Epithelial cell of esophagus (primary cell): ENCODE results near the gene BOK.
A peak's percentile ranks its signal among the peaks of the same experiment; 100 is the strongest.

Experiments used
- DNase-seq: peaks from one replicate; pipeline ENCODE4 v3.0.0; 2010; ENCODE audit warnings: low read depth
- H3K4me3 ChIP-seq: 2 replicates; pipeline ENCODE4 v1.5.1; 2011; ENCODE audit warnings: mild to moderate bottlenecking, low read length, control low read depth
- CTCF ChIP-seq: IDR thresholded peaks from 2 replicates; pipeline ENCODE4 v1.5.1; 2011; ENCODE audit warnings: low read depth, mild to moderate bottlenecking, low read length, control low read depth, inconsistent platforms; ENCODE audit not compliant: insufficient read depth; ENCODE audit errors: missing control alignments

The BOK gene

GRCh38 chr2:241598061-241598460, 39.5 kb downstream of the BOK start:
- no peak overlapping the region for H3K4me3 ChIP-seq
- DNase-seq, result no peak
- TF ChIP-seq CTCF, result no peak

- peak; percentile 27 for TF ChIP-seq CTCF
- peak; percentile 31 for DNase-seq
- H3K4me3 ChIP-seq, result no peak overlapping the region
Observed at GRCh38 chr2:241598487-241598886, 39.9 kb downstream of the BOK start.

GRCh38 chr2:241599615-241600014, 41.1 kb downstream of the BOK start:
- no peak for TF ChIP-seq CTCF
- H3K4me3 ChIP-seq, result no peak overlapping the region
- DNase-seq, result no peak

GRCh38 chr2:241601841-241602240, 43.3 kb downstream of the BOK start:
- DNase-seq, result no peak
- no peak overlapping the region for H3K4me3 ChIP-seq
- no peak for TF ChIP-seq CTCF

- no peak for DNase-seq
Observed at GRCh38 chr2:241602720-241603119, 44.2 kb downstream of the BOK start.

GRCh38 chr2:241603686-241604085, 45.1 kb downstream of the BOK start:
- DNase-seq, result no peak
- no peak for TF ChIP-seq CTCF
- no peak overlapping the region for H3K4me3 ChIP-seq

More at GRCh38 chr2:241602720-241603119, 44.2 kb downstream of the BOK start:
- no peak overlapping the region for H3K4me3 ChIP-seq
- TF ChIP-seq CTCF, result no peak

GRCh38 chr2:241606186-241606585, 47.6 kb downstream of the BOK start:
- no peak for DNase-seq
- H3K4me3 ChIP-seq, result no peak overlapping the region
- no peak for TF ChIP-seq CTCF
